DND-41 (cell line): ENCODE data around the gene GFOD1.

Source experiments
- CTCF ChIP-seq: IDR thresholded peaks from 2 replicates; pipeline ENCODE4 v1.5.1; 2012; ENCODE audit warnings: borderline replicate concordance, low read length, moderate library complexity, mild to moderate bottlenecking; ENCODE audit not compliant: poor library complexity, severe bottlenecking; ENCODE audit errors: extremely low read depth
- EZH2 ChIP-seq: IDR thresholded peaks from 3 replicates; pipeline ENCODE4 v1.6.1; 2012; ENCODE audit warnings: borderline replicate concordance, low read depth, mild to moderate bottlenecking, moderate library complexity, low read length, inconsistent platforms; ENCODE audit not compliant: severe bottlenecking

GRCh38 chr6:13463328-13463717 is 24.1 kb downstream of the GFOD1 start:
- TF ChIP-seq CTCF (no peak), EZH2 (no peak)
